Ramos (cell line): ENCODE results near the gene NAV2.

Experiments used
- in situ Hi-C: fragments of 300-500 bp; cut with MboI; formaldehyde crosslinking; loops from one replicate; pipeline ENCODE4 v1.14.3; 2022; ENCODE audit warnings: low sequenced_read_pairs; ENCODE audit not compliant: unreplicated experiment

The NAV2 gene

DNA sequence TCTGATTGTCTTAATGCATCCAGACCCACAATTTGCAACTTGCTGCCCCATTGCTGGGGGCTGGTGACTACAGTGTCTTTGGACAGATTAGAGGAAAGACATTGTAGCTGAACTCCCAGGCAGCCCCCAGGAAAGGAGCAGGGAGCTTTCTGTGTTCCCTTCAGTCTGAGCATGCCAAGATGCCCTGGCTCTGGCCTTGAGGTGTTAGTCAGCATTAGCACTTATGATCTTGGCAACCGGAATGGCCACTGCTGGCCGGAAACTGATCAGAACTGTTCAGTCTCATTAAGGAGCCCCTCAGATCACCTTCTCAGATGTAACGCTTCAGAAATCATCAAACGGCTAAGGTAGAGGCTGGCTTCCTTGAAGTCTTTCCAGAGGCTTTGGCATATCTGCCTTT is 195.2 kb downstream of the NAV2 start:
- in situ Hi-C loops, result loop anchor here (10.0 kb wide), 1 partner anchor 343 kb away; no protein-coding TSS in a partner anchor

DNA sequence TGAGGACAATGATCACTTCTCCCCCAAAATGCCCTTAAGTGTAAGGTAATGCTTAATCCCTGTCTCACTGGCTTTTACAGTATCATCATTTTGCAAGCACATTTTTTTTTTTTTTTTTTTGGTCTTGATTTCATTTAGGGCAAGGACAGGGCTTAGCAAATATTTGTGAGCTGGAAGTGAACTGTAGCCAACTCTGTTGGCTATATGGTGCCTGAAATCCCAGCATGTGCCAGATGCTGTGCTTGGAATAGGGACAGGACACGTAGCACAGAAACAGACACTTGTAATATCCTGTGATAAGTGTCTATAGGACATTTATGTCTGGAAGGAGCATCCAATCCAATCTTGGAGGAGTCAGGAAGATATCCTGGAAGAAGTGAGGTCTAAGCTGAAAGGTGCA is 198.3 kb downstream of the NAV2 start:
- in situ Hi-C loops, result no loop called here

DNA sequence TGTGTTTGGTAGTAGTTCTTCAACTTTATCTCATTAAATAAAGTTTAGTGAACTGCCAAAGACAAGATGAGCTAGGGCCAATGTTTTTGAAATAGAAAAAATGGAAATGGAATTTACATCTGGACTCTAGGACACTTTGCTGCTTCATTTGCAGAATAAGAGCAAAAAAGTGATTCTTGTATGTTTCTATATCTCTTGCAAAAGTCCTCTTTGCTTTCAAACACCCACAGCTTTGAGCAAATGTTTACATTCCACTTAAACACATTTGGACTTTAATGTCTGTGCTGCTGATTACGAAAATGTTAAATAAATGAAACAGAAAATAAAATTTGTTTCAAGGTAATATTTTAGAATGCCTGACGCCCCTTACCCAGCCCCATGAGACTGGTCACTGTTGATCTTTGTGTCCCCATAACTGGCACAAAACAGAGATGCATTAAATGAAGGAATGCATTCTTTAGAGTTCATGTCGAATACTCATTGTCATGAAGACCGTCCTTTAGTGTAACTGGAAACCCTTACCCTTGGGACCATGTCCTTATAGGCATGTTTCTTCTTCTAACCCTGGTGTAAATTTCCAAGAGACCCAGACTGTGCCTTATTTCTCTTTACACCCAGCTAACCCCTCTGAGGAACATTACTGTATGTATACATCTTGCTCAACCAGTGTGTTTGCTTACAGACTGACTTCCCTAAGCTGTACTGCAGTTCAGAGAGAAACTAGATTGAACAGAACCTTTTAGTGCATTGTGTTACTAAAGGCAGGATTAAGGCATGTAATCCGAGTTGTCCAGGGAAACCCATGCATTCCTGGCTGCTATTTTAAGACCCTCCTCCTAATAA is 199.7 kb downstream of the NAV2 start:
- in situ Hi-C loops, result no loop called here

DNA sequence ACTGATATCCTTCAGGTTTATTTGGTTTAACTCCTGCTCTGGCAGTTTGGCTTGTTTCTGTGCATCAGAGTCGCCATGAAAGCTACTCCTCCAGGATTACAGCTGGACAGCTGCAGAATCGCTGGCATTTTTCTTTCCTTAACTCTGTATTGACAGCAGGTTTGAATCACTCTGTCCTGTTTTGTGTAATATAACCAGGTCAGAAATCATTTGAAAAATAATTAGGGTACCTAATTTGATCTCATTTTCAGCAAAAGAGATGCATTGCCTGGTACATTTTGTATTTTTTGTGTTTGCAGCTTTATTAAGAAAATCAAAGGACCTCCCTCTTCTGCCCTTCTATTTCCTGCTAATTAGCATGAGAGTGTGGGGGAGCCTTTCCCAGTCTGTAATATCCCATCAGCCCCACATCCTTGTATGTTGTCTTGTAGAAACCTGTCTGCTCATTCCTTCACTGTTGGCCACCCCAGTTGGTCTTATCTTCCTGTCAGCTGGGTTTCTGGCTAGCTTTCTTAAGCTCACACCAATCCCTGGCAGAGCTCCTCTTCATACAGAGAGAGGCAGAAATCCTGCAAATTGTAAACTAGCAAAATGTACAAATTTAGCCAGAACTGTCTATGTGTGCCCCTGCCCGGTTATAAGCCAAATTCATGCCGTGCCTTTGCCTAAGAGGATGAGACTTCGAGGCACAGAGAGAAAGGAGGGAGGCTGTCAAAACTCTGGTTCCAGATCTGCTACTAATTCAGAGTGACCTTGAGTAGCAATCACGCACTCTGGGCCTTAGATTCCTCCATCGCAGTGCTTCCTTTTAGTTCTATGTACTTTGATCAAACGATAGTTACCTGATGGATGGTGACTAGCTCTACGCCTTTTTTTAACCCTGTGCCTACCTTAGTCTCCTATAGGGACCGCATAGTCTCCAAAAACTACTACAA is 200.6 kb downstream of the NAV2 start:
- in situ Hi-C loops, result no loop called here

DNA sequence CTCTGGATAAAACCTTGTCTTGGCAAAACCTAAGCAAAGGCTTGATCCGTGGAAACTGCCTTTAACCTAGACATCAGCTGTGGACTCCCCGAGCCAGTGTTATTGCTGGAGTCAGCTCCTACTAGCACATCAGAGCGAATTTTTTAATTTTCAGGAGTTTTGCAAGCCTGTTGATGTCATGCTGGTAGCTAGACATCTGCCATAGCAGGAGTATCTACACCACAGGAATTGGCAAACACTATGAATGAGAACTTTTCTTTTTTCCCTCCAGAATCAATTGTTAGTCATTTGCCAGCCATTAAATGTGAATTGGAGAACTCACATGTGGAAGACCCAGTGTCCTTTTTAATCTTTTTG is 201.2 kb downstream of the NAV2 start:
- in situ Hi-C loops, result no loop called here

DNA sequence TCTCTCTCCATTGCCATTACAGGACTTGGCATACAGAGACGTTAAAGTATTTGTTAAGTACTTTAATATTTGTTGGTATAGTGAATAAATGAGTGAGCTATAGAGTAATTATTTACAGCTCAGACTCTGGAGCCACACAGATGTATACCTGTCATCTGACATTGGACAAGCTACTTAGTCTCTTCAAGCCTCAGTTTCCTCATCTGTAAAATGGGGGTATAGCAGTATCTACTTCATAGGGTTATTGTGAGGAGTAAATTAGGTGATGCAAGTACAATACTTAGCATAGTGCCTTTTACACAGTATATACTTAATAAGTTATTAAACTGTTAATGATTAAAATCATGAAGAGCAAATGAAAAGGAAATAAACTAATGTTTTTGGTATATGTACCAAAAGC is 203.2 kb downstream of the NAV2 start:
- in situ Hi-C loops, result no loop called here

DNA sequence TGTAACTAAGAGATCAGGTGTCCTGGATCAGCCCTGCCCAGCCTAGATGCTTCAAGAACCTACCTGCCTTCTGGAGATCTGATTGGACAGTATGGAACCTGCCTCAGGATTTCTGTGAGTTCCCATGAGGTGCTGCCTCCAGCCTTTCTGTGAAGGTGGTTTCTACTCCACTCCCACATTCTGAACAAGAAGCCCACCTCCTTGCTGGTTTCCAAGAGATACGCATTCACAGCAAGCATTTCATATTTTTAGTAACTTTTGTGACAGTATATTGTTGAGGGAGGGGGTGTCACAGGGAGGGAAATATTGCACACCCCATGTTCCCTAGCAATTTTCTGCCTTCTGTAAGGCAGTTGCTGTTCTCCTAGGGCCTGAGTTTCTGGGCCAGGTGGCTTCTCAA is 204.4 kb downstream of the NAV2 start:
- in situ Hi-C loops, result no loop called here

DNA sequence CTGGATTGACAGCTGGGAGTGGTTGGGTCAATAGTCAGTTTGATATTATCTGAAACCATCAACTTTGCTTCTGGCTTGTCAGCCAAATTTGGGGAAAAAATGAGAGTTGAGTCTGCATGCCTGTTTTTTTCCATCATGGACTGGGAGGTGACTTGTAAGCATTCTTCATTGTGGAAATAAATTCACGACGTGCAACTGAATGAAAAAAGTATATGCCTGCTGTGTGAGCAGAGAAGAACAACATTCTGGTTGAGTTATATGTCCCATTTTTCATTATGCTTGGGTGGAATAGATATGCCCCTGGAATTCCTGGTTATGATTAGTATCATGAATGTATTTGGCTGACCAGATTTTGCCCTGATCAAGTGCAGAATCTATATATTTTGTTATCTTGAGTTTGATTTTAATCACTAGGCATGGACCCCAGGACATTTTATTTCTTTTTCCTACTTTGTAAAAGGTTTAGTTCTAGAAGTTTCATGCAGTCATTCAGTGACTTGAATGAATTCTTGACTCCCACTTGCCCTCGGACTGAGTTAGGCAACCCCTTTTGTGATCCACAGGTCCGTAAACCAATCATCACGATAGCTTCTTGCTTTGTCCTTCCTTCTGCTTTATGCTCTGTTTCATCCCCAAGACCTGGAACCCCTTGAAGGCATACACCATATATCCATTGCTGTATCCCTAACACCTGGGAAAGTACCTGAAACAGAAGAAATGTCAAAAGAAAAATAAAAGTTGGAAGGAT is 205.8 kb downstream of the NAV2 start:
- in situ Hi-C loops, result no loop called here

DNA sequence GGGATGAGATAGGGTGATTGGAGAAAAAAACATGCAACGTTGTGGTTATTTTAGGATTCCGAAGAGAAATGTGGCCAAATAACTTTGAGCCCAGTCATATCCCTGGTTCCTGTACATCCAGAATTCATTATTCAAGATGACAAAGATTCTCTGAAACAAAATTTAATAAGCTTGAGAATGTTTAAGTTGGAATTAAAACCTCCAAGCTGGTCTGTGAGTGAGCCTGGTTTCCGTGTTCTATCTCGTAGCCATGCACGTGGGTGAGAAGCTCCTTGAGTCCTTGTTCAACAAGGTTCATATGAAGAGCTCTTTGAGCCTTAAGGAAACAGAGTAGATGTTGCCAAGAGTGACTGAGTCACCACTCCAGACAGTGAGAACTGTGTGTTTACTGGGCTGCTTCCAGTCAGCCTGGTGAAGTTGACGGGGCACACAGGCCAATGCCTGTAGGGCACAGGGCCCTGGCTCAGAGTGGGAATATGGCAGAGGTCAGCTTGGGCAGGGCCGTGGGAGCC is 206.5 kb downstream of the NAV2 start:
- in situ Hi-C loops, result no loop called here

DNA sequence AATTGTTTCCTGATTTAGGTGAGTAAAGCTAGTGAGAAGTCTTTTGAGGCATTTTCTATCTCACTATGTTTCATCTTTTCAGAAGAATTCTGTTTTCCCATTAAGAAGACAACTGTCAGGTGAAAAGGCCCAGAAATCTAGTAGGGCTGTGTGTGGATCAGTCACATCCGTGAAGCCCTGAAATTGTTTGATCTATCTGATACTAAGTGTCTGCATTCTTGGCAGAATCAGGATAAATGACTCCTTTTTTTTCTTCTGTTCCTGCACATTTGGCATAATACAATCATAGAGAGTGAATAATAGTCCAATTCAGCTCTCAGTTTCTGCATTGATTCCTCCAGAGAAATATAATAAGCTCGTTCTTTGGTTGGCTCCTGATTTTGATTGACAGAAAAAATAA is 208.3 kb downstream of the NAV2 start:
- in situ Hi-C loops, result no loop called here

DNA sequence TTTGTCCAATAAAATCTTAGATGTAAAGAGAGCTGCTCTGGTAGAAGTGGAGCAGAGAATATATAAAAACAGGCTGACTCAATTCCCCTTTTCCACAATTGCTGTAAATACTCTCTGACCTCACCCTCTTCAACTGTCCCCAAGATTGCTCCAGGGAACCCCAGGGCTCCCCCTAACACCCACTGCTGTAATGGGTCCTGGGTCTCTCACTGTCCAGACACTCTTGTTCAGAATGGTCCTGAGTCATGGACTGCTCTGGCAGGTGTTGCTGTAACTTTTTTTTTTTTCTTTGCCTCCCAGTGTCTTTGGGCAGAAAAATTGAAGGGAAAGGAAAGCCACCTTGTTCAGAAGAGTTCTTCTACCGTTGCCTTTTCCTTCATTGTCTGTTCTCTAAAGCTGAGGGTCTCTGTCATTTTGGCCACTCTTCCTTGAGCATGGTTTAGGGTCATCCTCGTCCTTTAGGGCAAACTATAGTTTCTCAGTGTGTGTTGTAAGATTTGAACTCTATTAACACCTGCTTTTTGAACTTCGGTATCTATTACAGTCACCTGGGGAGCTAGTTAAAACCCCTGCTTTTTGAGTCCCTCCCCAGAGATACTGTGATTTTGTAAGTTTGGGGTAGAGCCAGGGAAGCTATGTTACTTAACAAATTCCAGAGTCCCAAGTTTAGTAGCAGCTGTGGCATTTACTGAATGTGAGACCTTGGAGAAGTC is 209.5 kb downstream of the NAV2 start:
- in situ Hi-C loops, result no loop called here

DNA sequence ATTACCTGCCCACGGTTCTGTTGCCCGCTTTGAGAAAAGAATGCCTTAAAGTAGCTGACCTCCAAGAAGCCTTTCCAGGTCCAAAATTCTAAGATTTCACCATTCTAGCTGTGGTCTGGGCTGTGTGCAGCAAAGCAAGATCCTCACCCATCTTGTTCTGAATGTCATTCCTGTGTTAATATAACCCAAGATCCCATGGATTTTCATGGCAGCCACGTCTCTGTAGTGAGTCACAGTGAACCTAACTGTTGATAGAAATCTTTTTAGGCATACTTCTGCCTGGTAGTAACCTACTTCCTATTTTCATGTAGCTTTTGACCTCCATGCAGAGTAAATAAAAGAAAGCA is 210.0 kb downstream of the NAV2 start:
- in situ Hi-C loops, result no loop called here

DNA sequence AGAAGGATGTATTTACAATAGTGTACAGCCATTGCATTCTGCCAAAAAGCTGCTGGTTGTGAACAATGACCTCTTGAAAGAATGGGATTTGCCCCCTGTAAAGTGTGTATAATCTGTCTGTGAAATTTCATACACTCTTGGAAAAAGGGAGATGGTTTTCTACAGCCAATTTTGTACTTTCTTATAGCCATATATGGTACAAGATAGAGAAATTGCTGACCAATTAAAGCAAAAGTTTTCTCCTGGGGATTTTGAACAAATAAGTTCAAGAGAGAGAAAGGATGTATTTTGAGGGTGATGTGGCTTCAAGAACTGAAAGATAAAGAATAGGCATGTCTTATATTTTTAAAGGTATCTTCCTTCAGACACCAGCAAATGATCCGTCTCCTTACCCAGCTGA is 211.0 kb downstream of the NAV2 start:
- in situ Hi-C loops, result no loop called here

DNA sequence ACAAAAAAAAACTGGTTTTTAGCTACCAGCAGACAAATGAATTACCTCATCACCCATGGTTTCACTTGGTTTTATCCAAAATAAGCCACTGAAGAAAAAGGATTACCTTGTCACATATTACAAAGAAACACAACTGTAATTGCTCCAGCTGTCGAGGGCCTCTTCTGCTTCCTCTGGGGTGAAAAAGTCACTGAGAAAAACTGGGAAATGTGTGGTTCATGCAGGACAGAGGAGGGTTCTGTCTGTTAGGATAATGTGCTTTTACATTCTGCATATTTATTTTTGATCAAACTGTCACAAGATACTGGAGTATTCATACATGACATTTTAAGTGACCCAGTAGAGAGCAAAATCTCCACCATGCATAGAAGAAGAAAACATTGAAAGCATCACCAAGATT is 211.7 kb downstream of the NAV2 start:
- in situ Hi-C loops, result no loop called here

DNA sequence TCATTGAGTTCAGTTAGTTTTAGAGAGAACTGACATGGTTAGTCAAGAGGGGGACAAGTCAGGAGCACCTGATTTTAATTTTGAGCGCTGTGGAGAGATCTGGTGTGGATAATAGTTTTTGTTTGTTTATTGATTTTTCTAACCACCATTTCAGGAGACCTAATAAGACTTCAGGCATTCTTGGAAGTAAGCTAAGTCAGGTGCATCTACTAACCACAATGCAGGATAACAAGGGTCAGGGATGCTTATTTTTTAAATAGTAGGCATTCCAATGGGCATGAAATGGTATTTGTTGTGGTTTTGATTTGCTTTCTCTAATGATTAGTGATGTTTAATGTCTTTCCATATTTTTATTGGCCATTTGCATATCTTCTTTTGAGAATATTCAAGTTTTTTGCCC is 212.1 kb downstream of the NAV2 start:
- in situ Hi-C loops, result loop anchor here (25.0 kb wide), 1 partner anchor 413 kb away; no protein-coding TSS in a partner anchor

DNA sequence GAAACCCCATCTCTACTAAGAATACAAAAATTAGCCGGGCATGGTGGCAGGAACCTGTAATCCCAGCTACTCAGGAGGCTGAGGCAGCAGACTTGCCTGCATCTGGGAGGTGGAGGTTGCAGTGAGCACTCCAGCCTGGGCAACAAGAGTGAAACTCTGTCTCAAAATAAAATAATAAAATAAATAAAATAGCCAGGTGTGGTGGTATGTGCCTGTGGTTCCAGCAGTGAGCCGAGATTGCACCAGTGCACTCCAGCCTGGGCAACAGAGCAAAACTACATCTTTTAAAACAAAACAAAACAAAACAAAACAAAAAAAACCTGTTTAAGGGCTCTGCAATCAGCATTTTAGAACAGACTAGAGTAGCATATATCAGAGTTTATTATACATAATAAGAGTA is 214.8 kb downstream of the NAV2 start:
- in situ Hi-C loops, result loop anchor here (25.0 kb wide), 1 partner anchor 410 kb away; no protein-coding TSS in a partner anchor

DNA sequence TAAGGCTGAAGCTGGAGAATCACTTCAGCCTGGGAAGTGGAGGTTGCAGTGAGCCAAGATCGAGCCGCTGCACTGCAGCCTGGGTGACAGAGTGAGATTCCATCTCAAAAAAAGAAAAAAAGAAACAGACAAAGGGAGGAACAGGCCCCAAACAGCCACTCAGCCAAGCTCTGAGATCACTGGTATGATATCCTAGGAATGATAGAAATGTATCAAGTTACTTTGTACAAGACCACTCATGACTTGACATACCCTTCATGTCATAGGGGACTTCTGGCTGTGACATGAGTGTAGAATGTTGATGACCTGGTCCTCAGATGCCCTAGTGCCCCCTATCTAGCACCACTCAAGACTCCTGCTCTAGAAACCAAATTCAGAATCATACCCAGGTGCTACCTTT is 216.5 kb downstream of the NAV2 start:
- in situ Hi-C loops, result loop anchor here (25.0 kb wide), 1 partner anchor 408 kb away; no protein-coding TSS in a partner anchor

DNA sequence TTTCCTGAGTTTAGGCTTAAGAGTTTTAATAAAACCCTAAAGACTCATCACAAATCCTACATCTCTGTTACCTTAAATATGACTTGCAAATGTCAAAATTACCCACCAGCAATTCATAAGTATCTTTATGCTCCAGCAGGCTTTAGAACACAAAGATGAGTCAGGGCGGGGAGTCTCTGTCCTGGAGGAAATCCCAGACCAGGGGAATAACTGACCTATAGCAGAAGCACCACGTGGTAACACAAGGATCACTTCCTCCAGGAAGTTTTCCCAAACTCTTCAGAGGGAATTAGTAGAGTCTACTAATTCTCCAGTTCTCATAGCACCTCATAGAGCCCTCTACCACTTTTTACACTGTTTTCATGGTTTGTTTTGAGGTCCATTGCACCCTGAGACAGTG is 217.0 kb downstream of the NAV2 start:
- in situ Hi-C loops, result loop anchor here (25.0 kb wide), 1 partner anchor 408 kb away; no protein-coding TSS in a partner anchor

DNA sequence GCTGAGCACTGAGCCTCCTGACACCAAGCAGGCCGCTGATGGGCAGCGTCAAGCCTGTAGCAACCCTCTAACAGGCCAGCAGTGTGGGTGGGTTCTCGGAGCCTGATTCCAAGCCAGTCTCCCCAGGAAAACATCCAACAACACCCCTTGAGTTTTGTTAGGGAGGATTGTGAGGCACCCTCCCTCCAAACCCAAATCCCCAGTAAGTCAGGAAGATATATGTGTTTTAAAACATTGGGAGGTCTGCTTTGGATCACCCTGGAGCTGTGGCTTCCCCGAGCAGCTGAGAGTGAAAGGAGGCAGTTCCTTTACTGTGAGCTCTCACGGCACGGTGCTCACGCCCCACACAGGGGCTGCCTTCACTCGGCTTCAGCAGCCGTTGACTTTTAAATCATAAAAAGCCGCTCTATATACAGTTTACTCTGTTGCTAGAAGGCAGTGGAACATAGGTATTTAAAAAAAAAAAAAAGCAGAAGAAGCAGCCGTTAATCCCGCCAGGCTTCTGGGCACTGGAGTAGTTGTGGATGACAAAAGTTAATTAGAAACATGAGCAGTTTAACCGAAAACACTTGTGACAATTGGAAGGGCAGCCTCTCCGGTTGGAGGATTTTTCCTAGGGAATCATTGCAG is 218.6 kb downstream of the NAV2 start:
- in situ Hi-C loops, result loop anchor here (25.0 kb wide), 1 partner anchor 406 kb away; no protein-coding TSS in a partner anchor
